ENCODE measurements around the gene NEK8. TPM values are rescaled to one million over a fixed set of nuclear protein-coding genes. Genes with fewer than 3 reads are reported as not detected.
A peak's percentile ranks its signal among the peaks of the same experiment; 100 is the strongest.

NEK8 gene
- total and polyA plus RNA-seq, 10 donors: 7.3 to 17.6 (median 12.1) TPM

DNA sequence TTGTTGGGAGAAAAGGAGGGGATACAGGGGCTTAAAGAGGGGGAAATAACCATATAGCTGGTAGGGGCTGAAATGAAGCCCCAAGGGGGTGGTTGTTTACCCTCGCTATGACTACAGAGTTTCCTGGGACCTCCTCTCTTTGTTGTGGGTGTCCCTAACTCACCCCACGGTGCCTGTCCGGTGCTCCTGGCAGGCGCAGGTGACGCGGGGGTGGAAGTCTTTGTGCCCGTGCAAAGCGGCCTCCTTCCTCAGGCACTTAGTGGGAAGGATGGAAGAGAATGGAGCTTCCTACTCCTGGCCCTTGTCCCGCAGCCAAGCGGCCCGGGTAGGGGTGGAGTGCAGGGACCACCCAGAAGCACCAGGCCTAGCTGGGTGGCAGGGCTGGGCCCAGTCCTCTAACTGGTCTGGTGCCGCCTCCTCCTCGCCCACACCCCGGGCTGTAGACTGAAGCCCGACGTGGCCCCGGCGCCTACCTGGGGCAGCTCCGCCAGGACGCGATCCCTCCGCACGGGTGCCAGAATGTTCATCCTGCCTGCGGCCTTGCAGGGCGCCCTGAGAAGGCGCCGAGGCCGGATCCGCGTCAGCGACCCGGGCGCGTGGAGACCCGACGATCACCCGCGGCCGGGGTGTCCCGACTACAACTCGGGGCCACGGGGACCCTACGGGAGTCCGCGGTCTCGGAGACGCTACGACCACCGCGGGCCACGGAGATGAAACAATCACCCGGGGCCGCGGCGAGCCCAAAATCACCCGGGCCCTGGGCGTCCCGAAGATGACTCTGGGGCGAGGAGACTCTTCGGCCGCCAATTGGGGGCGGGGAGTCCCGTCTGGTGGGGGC, 11.6 kb upstream of the NEK8 start:
- H3K9me3 ChIP-seq: no peaks in the 10 kb centered on the region
- TF ChIP-seq POLR2AphosphoS5 (IDR thresholded peaks at IDR 0.05): peak in 1 of 3 donors; percentile 48
- TF ChIP-seq, protein P1, sequence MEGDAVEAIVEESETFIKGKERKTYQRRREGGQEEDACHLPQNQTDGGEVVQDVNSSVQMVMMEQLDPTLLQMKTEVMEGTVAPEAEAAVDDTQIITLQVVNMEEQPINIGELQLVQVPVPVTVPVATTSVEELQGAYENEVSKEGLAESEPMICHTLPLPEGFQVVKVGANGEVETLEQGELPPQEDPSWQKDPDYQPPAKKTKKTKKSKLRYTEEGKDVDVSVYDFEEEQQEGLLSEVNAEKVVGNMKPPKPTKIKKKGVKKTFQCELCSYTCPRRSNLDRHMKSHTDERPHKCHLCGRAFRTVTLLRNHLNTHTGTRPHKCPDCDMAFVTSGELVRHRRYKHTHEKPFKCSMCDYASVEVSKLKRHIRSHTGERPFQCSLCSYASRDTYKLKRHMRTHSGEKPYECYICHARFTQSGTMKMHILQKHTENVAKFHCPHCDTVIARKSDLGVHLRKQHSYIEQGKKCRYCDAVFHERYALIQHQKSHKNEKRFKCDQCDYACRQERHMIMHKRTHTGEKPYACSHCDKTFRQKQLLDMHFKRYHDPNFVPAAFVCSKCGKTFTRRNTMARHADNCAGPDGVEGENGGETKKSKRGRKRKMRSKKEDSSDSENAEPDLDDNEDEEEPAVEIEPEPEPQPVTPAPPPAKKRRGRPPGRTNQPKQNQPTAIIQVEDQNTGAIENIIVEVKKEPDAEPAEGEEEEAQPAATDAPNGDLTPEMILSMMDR (IDR thresholded peaks at IDR 0.05 in 8 of 11, conservative IDR thresholded peaks at IDR 0.05 in 3 of 11): no peak
- peak overlapping the region; percentile 11 to 79 (median 42) for H3K4me3 ChIP-seq
- peak overlapping the region; percentile 71 to 92 (median 89) for H3K27ac ChIP-seq
- 23 to 33% (median 26%) methylated on average over 18 to 63 of the region's 63 CpGs for WGBS, 5 donors
- H3K27me3 ChIP-seq (replicated peaks in 1 of 7): peaks cover 0 to 18% (median 11%) of the 10 kb centered on the region in 7 donors
- H3K4me1 ChIP-seq: peaks cover 35 to 70% (median 62%) of the 10 kb centered on the region in 6 donors
- no peak for DNase-seq
- peaks cover 0 to 33% (median 15%) of the 10 kb centered on the region in 6 donors for H3K36me3 ChIP-seq
- intact Hi-C loops (cut with DNase I; ENCODE audit: low total_unique reads): no loop called here

DNA sequence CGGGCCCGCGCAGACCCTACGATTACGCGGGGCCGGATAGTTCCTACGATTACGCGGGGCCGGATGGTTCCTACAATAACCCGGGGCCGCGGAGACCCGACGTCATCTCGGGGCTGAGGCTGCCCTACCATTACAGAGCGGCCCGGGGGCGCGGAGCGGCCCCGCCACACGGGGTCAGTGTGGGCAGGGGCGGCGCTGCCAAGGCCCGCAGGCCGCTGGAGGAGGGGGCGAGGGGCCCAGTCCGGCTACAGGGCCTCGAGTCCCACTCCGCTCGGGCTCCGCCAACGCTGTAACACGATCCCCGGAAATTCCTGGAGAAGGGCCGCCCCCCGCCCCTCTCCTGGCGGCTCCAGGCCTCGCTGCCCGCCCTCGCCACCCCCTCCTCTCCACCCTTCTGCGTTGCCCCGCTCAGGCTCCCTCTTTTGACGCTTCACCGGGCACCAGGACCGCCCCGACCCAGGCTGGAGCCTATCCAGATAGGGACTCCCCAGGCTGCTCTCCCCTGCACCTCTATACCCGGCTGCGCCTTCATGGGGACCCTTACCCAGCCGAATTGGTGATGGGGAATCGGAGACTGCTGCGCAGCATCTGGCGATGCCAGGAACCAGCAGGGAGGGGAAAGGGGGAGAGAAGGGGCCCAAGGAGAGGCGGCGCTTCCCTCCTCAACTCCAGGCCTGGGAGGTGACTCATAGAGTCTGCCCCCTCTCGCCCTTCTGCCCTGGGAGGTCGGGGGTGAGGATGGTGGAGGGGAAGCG, 10.8 kb upstream of the NEK8 start, which contains the start of gene RAB34:
RAB34 (minus strand) TSS at position 291 of the 755 bp plus-strand sequence. CDS start 602 bp downstream, outside the sequence.
- intact Hi-C loops (cut with DNase I; ENCODE audit: low total_unique reads): no loop called here
- peak; percentile 89 for DNase-seq
- peak within 1 kb of the TSS; percentile 71 to 92 (median 89) for H3K27ac ChIP-seq
- peaks cover 36 to 70% (median 62%) of the 10 kb centered on the region in 6 donors for H3K4me1 ChIP-seq
- peaks cover 0 to 41% (median 23%) of the 10 kb centered on the region in 6 donors for H3K36me3 ChIP-seq
- H3K4me3 ChIP-seq: peak within 1 kb of the TSS; percentile 11 to 79 (median 42)
- H3K27me3 ChIP-seq (replicated peaks in 1 of 7): peaks cover 0 to 18% (median 11%) of the 10 kb centered on the region in 7 donors
- WGBS, 5 donors: 7 to 30% (median 12%) methylated on average over 16 to 60 of the region's 60 CpGs
- TF ChIP-seq POLR2AphosphoS5 (IDR thresholded peaks at IDR 0.05) (peak; percentile 4 to 74 (median 45)), POLR2A (IDR thresholded peaks at IDR 0.05) (no peak)
- TF ChIP-seq, protein P1 (IDR thresholded peaks at IDR 0.05 in 8 of 11, conservative IDR thresholded peaks at IDR 0.05 in 3 of 11): peak in 4 of 11 experiments; percentile 10 to 49 (median 32)
- no peaks in the 10 kb centered on the region for H3K9me3 ChIP-seq

DNA sequence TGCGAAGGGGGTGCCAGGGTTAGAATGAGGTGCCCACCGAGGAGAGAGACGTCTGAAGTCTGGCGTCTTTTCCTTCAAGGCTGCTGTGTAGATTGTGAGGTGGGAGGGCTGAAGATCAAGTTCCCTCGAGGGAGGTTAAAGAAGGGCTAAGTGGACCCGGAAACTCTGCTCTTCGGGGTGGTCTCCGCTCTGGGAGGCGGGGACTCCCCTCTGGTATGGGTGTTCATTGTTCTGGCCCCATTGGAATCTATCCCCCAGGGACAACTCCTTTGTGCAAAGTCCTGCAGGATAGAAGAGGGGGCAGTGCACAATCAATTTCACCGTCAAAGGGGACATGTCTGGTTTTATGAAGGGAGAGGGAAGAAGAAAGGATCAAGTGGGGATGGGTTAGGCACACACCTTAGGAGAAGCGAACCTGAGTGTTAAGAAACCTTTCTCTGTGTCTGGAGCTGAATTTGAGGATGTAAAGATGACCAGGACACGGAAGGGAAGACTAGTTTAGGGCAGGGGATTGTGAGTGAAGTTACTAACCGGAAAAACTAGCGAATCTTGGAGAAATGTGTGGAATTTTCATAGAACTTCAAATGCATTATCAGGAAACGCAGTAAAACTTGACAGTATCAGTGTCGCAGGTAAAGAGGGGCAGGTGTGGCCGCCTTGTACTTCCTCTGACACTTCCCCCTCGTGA, 10.1 kb upstream of the NEK8 start:
- no peak for DNase-seq
- TF ChIP-seq POLR2AphosphoS5 (IDR thresholded peaks at IDR 0.05) (no peak), POLR2A (IDR thresholded peaks at IDR 0.05) (no peak)
- TF ChIP-seq, protein P1 (IDR thresholded peaks at IDR 0.05 in 8 of 11, conservative IDR thresholded peaks at IDR 0.05 in 3 of 11): no peak
- Histone ChIP-seq H3K36me3 (peaks cover 0 to 48% (median 30%) of the 10 kb centered on the region in 6 donors), H3K9me3 (no peaks in the 10 kb centered on the region), H3K4me1 (peaks cover 38 to 73% (median 65%) of the 10 kb centered on the region in 6 donors), H3K4me3 (peak overlapping the region in 5 of 8 donors; percentile 31 to 88 (median 46)), H3K27me3 (replicated peaks in 1 of 7) (peaks cover 0 to 18% (median 11%) of the 10 kb centered on the region in 7 donors), H3K27ac (peak overlapping the region; percentile 62 to 92 (median 89))
- WGBS, 5 donors: 44 to 51% (median 48%) methylated on average over 18 of the region's 18 CpGs
- intact Hi-C loops (cut with DNase I; ENCODE audit: low total_unique reads): no loop called here
